ENCODE data around the gene TTC6.

TTC6 gene

GRCh38 chr14:37573356-37573755, 22.1 kb upstream of the TTC6 start:
- Mint-ChIP-seq H3K27me3 (peaks cover 14% of the 10 kb centered on the region), H3K9me3 (ENCODE audit: low read depth) (peaks cover 6% of the 10 kb centered on the region), H3K4me3 (no peak overlapping the region), H3K27ac (no peak overlapping the region), H3K4me1 (ENCODE audit: low read depth) (no peaks in the 10 kb centered on the region), H3K36me3 (no peaks in the 10 kb centered on the region)

DNA sequence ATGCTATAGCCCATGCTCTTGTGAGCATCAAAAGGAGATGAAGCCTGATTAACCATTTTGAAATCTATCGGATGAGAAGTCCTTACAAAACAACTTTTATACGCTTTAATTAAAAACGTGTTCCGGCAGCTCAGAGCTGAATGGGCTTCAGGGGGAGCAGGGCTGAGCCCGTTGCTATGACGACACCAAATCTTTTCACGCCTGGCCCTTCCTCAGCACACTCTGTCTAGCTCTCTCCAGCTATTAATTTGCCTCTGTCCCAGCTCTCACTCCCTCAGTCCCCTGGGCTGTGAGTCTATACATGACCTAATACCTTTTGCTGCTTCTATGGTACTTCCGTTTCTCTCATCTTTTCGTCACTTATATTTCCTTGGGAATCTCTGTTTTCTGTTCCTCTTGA, 16.2 kb upstream of the TTC6 start:
- H3K27me3 Mint-ChIP-seq: peaks cover 23% of the 10 kb centered on the region
- no peak overlapping the region for H3K27ac Mint-ChIP-seq
- H3K9me3 Mint-ChIP-seq (ENCODE audit: low read depth): no peaks in the 10 kb centered on the region
- no peak overlapping the region for H3K4me3 Mint-ChIP-seq
- no peaks in the 10 kb centered on the region for H3K4me1 Mint-ChIP-seq (ENCODE audit: low read depth)
- no peaks in the 10 kb centered on the region for H3K36me3 Mint-ChIP-seq

GRCh38 chr14:37580146-37580545, 15.3 kb upstream of the TTC6 start:
- Mint-ChIP-seq H3K4me1 (ENCODE audit: low read depth) (no peaks in the 10 kb centered on the region), H3K36me3 (no peaks in the 10 kb centered on the region), H3K27ac (no peak overlapping the region), H3K4me3 (no peak overlapping the region), H3K27me3 (peaks cover 22% of the 10 kb centered on the region), H3K9me3 (ENCODE audit: low read depth) (no peaks in the 10 kb centered on the region)

DNA sequence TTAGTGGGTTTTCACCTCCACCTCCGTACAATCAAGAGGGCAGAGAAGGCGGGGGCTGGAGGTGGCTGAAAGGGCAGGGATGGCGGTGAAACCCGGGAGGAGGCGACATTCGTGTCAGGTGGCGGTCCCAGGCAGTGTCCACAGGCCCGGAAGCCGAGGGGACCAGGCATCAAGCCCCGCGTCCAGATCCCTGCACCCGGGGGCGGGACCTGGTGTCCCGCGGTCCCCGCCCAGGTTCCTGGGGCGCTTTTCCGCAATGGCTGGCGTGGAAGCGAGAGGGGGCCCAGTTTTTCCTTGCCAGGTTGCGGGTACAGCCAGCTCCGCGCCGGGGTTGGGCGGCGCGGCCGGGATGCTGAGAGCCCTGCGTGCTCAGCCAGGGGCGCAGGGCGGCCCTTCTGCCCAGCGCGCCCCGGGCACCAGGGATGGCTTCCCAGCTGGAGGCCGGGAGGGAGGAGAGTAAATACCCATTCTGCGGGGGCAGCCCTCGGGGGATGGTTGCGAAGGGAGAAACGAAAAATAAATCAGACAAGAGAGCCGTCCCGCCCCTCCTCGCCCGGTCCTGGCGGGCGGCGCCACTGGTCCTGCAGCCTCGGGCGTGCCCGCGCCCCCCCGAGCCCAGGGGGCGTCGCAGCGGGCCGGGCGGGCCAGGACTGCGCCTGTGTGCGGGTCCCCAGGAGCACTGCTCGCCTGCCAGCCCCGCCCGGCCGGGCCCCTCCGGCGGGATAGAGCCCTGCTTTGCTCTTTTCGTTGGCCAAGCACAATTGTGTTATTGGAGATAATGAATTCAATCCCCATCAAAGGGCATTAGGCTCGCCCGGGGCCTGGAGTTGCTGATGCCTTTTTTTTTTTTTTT, 11.8 kb upstream of the TTC6 start:
- H3K27ac Mint-ChIP-seq: no peak overlapping the region
- H3K9me3 Mint-ChIP-seq (ENCODE audit: low read depth): no peaks in the 10 kb centered on the region
- H3K4me1 Mint-ChIP-seq (ENCODE audit: low read depth): no peaks in the 10 kb centered on the region
- H3K27me3 Mint-ChIP-seq: peaks cover 40% of the 10 kb centered on the region
- peaks cover 1% of the 10 kb centered on the region for H3K36me3 Mint-ChIP-seq
- no peak overlapping the region for H3K4me3 Mint-ChIP-seq

- no peak overlapping the region for H3K4me3 Mint-ChIP-seq
- H3K27ac Mint-ChIP-seq: no peak overlapping the region
- H3K27me3 Mint-ChIP-seq: peaks cover 43% of the 10 kb centered on the region
- no peaks in the 10 kb centered on the region for H3K4me1 Mint-ChIP-seq (ENCODE audit: low read depth)
- H3K9me3 Mint-ChIP-seq (ENCODE audit: low read depth): no peaks in the 10 kb centered on the region
- peaks cover 8% of the 10 kb centered on the region for H3K36me3 Mint-ChIP-seq
These were observed 11.0 kb upstream of the TTC6 start for GRCh38 chr14:37584211-37585100.

DNA sequence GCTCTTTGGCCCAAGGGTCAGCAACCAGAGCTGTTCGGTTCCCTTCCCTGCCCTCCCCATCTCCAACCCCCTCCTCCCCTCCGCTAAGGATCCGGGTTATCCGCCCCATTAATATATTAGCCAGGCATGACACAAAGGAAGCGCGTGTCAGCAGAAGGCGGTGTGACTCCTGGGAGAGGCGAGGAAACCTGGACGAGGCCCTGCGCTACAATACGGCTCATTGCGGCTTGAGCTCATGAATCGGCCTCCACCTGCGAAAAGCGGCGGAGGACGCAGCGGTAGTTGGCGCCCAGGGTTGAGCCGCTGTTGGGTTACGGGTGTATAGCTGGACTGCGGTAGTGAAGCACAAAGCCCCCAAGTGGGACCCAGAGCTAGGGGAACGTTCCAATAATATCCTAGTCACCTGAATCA, 10.3 kb upstream of the TTC6 start:
- Mint-ChIP-seq H3K27me3 (peaks cover 39% of the 10 kb centered on the region), H3K4me1 (ENCODE audit: low read depth) (no peaks in the 10 kb centered on the region), H3K4me3 (no peak overlapping the region), H3K36me3 (peaks cover 8% of the 10 kb centered on the region), H3K27ac (no peak overlapping the region), H3K9me3 (ENCODE audit: low read depth) (no peaks in the 10 kb centered on the region)

DNA sequence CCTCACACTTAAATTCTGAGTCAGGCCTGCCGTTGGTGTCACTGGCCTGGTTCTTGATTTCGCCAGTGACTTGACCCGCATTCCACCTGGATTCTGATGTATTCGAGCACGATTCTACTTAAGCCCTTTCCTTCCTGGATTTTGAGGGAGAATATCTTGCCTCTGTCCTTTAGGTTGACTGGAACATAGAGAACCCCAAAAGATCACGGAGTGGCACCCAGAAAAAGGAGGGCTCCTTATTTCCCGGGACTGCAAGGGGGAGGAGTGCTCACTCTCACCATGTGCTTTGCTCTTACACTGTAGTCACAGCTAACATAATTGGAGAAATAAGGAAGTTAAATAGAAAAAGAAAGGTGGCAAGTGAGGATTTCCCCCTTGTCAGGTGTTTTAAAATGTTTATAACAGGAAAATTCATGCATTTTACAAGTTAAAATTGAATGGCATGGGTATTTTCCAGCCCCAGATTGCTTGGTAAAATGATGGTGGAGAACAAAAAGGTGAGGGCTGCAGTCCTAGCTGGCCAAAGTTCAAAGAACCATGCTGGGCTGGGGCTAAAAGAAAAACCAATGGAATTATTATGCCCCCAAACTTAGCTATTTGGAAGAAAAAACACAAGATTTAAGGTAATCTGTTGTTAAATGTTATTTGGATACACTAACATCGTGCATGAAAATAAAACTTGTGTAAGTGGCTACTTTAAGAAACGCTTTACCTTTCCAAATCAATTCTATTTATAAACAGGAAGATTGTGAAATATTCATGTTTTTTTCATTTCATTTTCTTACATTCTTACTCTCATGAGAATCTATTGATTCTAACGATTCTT, 9.2 kb upstream of the TTC6 start:
- no peak overlapping the region for H3K27ac Mint-ChIP-seq
- H3K27me3 Mint-ChIP-seq: peaks cover 47% of the 10 kb centered on the region
- H3K4me3 Mint-ChIP-seq: no peak overlapping the region
- H3K36me3 Mint-ChIP-seq: peaks cover 12% of the 10 kb centered on the region
- no peaks in the 10 kb centered on the region for H3K9me3 Mint-ChIP-seq (ENCODE audit: low read depth)
- H3K4me1 Mint-ChIP-seq (ENCODE audit: low read depth): peaks cover 3% of the 10 kb centered on the region

DNA sequence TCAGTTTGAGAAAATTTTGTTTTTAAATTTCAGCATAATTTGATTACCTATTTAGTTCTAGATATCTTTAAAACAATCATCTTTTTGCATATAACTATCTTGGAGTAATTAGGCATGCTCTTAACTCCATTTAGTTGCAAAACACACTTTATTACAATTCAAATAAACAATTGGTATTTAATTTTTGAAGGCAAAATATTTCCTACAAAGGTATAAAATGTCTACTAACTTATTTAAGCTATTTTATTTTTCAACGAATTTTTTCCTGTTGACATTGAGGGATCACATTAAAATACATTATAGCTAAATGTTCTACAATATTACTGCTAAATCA, 8.7 kb upstream of the TTC6 start:
- H3K27me3 Mint-ChIP-seq: peaks cover 46% of the 10 kb centered on the region
- peaks cover 14% of the 10 kb centered on the region for H3K36me3 Mint-ChIP-seq
- peaks cover 4% of the 10 kb centered on the region for H3K4me1 Mint-ChIP-seq (ENCODE audit: low read depth)
- no peak overlapping the region for H3K27ac Mint-ChIP-seq
- no peaks in the 10 kb centered on the region for H3K9me3 Mint-ChIP-seq (ENCODE audit: low read depth)
- no peak overlapping the region for H3K4me3 Mint-ChIP-seq

GRCh38 chr14:37587131-37587803, 8.2 kb upstream of the TTC6 start:
- H3K9me3 Mint-ChIP-seq (ENCODE audit: low read depth): no peaks in the 10 kb centered on the region
- peaks cover 47% of the 10 kb centered on the region for H3K27me3 Mint-ChIP-seq
- H3K27ac Mint-ChIP-seq: no peak overlapping the region
- H3K4me3 Mint-ChIP-seq: no peak overlapping the region
- H3K4me1 Mint-ChIP-seq (ENCODE audit: low read depth): peaks cover 4% of the 10 kb centered on the region
- peaks cover 14% of the 10 kb centered on the region for H3K36me3 Mint-ChIP-seq

GRCh38 chr14:37587881-37588666, 7.4 kb upstream of the TTC6 start:
- Mint-ChIP-seq H3K27ac (no peak overlapping the region), H3K4me3 (no peak overlapping the region), H3K27me3 (peaks cover 50% of the 10 kb centered on the region), H3K4me1 (ENCODE audit: low read depth) (peaks cover 5% of the 10 kb centered on the region), H3K9me3 (ENCODE audit: low read depth) (no peaks in the 10 kb centered on the region), H3K36me3 (peaks cover 14% of the 10 kb centered on the region)

- Mint-ChIP-seq H3K4me3 (no peak overlapping the region), H3K36me3 (peaks cover 14% of the 10 kb centered on the region), H3K4me1 (ENCODE audit: low read depth) (peaks cover 5% of the 10 kb centered on the region), H3K9me3 (ENCODE audit: low read depth) (no peaks in the 10 kb centered on the region), H3K27me3 (peaks cover 54% of the 10 kb centered on the region), H3K27ac (no peak overlapping the region)
These were observed 6.8 kb upstream of the TTC6 start for GRCh38 chr14:37588667-37588955.

DNA sequence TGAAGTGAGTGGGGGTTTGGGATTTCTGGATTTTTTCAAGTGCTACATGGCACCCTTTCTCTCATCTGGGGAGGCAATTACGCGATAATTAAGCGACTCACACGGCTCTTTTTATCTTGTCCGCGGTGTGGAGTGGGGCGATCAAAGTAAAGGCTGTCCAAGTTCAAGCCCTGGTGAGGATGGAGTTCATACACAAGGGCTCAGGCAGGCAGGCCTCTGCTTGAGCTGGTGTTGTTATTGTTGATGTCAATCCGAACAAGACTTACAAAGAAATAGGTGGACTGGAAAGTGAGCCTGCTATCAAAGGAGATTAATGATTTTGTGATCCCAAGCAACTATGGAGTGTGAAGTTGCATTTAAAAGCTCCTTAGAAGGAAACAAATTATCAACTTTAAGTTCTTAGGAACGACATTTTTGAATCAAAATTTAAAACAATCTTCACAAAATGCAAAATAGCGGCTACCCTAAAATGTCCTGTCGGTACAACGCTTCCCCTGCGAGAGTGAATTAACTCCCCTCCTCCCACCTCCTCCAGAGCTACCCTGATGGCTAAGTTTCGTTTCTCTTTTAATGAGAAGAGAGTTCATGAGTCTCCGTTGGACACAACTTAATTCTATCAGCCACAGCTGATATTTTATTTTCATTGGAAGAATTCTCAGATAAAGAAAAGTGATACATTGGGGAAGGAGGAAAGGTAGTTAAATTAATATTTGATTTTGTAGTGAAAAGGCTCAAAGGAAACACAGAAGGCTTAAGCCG, 6.3 kb upstream of the TTC6 start:
- peaks cover 15% of the 10 kb centered on the region for H3K36me3 Mint-ChIP-seq
- H3K4me1 Mint-ChIP-seq (ENCODE audit: low read depth): peaks cover 9% of the 10 kb centered on the region
- H3K4me3 Mint-ChIP-seq: no peak overlapping the region
- peaks cover 3% of the 10 kb centered on the region for H3K9me3 Mint-ChIP-seq (ENCODE audit: low read depth)
- peaks cover 59% of the 10 kb centered on the region for H3K27me3 Mint-ChIP-seq
- H3K27ac Mint-ChIP-seq: no peak overlapping the region

DNA sequence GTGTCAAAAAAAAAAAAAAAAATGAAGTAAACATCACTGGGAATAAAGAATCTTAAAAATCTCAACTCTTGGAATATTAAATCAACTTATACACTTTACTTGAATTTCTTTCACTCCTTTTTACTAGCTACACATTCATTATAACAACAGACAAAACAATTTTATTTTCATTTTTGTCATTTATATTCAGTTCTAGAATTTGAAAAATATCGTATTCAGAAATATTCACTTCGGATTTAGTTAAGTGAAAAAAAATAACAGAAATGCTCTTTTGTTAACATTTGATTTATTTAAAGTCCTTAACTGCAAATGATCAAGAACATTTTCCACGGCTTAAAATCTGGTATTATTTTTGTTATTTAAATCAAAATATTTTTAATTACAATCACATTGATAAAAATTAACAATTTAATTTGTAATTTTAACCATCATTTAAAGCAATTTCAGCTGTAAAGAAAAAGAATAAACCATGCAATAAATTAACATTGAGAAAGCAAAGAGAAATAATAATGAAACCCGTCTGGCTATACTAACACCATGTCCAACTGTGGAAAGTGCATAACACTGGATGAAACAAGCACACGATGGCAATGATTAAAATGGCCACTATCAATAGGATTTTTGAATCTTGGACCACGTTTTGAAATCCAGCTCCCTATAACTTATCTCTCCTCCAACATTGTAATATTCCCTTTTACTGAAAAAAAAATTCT, 5.6 kb upstream of the TTC6 start:
- Mint-ChIP-seq H3K9me3 (ENCODE audit: low read depth) (peaks cover 4% of the 10 kb centered on the region), H3K27me3 (peaks cover 60% of the 10 kb centered on the region), H3K4me1 (ENCODE audit: low read depth) (peaks cover 11% of the 10 kb centered on the region), H3K4me3 (no peak overlapping the region), H3K27ac (no peak overlapping the region), H3K36me3 (peaks cover 16% of the 10 kb centered on the region)
